A549 (cell line): Measurements from ENCODE around the gene LARP4.

ENCODE experiments used
- CBX8 ChIP-seq: fragments of 200-600 bp; sonication (generic); IDR thresholded peaks from 2 replicates; pipeline ENCODE4 v1.6.1; 2016
- POLR2A ChIP-seq: IDR thresholded peaks from 2 replicates; pipeline ENCODE4 v1.6.1; 2012; ENCODE audit warnings: mild to moderate bottlenecking, low read length
- POLR2AphosphoS2 ChIP-seq: conservative IDR thresholded peaks from 2 replicates; pipeline ENCODE4 v1.6.1; 2012; ENCODE audit warnings: low read length, improper control_type of control experiment, inconsistent platforms
- RFX5 ChIP-seq: fragments of 450-650 bp; IDR thresholded peaks from 2 replicates; pipeline ENCODE4 v1.7.1; 2014; ENCODE audit warnings: antibody characterized with exemption, mild to moderate bottlenecking, moderate library complexity
- TF ChIP-seq, protein P1 (sequence below): fragments of >200 bp; sonication (Bioruptor Twin); formaldehyde crosslinking; IDR thresholded peaks from 3 replicates; pipeline ENCODE4 v1.5.1; 2016
- TF ChIP-seq, protein P2 (sequence below): fragments of 150-350 bp; IDR thresholded peaks from 2 replicates; pipeline ENCODE4 v1.6.1; 2014; ENCODE audit warnings: low read depth, mild to moderate bottlenecking, low read length

DNA sequence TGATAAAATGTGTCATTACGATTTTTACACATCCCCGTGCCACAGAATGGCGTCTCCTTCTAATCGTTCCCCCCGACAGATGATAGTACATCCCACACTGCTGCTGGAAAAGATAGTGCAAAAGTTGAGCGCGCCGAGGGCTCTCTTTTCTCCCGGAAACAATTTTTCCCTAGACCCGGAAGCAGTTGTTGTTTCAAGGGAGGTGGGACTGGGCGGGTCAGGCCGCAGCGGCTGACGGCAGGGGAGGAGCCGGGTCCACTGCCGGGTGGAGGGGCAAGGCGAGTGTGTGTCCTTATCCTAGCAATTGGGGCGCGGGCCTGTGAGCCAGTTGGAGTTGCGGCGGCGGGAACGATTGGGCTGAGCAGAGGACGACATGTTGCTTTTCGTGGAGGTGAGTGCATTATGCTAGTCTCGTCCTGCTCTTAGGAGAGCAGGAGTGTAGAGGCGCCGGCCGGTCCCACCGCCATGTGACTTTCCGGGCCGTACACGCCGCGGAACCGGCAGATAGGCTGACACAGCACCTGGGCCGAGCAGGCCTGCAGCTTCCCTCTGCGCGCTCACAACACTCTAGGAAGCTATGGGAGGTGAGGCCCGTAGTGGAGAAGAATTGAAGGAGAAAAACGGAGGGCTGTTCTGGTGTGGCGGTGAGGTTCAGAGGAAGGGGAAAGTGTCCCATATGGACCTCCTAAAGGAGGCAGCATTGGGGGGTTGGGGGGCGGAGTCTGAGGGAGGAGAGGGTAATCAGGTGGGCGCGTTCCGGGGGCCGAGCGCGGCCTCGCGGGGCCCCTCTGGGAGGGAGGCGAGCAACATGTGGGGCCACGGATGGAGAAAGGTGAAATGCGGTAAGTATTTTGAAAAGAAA lies at the start of gene LARP4:
- TF ChIP-seq, protein P1, sequence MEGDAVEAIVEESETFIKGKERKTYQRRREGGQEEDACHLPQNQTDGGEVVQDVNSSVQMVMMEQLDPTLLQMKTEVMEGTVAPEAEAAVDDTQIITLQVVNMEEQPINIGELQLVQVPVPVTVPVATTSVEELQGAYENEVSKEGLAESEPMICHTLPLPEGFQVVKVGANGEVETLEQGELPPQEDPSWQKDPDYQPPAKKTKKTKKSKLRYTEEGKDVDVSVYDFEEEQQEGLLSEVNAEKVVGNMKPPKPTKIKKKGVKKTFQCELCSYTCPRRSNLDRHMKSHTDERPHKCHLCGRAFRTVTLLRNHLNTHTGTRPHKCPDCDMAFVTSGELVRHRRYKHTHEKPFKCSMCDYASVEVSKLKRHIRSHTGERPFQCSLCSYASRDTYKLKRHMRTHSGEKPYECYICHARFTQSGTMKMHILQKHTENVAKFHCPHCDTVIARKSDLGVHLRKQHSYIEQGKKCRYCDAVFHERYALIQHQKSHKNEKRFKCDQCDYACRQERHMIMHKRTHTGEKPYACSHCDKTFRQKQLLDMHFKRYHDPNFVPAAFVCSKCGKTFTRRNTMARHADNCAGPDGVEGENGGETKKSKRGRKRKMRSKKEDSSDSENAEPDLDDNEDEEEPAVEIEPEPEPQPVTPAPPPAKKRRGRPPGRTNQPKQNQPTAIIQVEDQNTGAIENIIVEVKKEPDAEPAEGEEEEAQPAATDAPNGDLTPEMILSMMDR, result no peak
- TF ChIP-seq POLR2AphosphoS2 (no peak), RFX5 (0 out of 2 replicates have a peak, but pooled peaks have one; percentile 30), CBX8 (no peak), POLR2A (peak; percentile 89)
- TF ChIP-seq, protein P2, sequence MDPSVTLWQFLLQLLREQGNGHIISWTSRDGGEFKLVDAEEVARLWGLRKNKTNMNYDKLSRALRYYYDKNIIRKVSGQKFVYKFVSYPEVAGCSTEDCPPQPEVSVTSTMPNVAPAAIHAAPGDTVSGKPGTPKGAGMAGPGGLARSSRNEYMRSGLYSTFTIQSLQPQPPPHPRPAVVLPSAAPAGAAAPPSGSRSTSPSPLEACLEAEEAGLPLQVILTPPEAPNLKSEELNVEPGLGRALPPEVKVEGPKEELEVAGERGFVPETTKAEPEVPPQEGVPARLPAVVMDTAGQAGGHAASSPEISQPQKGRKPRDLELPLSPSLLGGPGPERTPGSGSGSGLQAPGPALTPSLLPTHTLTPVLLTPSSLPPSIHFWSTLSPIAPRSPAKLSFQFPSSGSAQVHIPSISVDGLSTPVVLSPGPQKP, result no peak
